Measurements from ENCODE around the gene OS9.

The OS9 gene

DNA sequence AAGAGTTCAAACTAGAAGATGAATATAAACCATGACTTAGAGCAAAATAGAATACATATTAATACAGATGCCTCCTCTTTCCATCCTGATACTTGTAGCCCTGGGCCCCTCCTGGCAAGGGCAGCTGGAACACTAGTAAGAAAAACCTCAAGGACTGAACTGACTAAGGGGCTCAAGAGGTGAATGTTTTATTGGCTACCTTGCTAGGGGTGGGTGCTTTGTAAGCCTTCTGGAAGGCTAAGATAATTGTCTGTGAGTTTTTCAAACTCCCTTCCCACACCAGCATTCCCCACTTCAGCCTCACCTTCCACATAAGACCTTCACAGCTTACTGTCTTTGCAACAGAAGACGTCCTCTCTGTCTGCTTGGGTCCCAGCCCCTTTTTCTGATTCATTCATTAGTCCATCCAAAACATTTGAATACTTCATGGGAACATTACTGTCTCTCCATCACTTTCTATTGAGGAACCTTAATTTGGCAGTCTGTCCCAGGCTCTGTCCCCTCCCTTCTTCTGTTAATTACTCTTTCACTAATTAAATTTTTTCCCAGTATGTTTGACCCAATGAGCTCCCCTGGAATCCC, 59.9 kb downstream of the OS9 start:
- DNase-seq = no peak

DNA sequence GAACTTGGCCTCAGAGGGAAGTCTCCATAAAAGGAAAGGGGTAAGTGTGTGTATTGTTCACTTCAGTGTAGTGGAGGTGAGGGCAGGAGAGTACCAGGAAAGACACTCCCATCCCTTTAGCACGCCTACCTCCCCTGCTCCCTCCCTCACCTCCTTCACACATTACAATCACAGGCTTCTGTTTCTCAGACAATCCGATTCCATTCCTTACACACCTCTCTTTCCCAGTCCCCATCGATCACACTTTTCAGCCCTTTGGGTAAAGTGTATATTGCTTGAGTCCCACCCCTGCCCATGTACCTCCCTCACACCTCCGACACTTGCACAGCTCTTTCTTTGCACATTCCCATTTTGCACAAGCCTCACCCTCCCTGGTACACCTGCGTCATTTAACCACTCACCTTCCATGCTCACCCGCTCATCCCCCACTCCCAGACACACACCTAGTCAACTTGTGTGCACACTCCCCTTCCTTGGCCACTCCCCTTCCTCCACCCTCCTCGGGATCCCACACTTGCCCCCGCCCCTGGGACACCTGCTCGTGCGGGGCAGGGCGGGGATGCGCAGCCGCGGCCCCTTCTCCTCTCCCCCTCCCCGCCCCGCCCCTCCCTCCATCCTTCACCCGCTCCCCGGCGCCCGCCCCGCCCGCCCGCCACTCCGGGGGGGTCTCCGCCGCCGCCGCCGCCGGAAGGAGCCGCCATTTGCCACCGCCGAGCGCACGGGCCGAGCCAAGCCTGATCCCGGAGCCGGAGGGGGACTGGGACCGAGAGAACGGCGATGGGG, 60.7 kb downstream of the OS9 start, which contains the start of gene MARCHF9:
Gene MARCHF9, plus strand, starts transcription at position 693 of the 783 bp plus-strand sequence. CDS start 426 bp downstream, outside the sequence.
- peak; percentile 96 for DNase-seq

DNA sequence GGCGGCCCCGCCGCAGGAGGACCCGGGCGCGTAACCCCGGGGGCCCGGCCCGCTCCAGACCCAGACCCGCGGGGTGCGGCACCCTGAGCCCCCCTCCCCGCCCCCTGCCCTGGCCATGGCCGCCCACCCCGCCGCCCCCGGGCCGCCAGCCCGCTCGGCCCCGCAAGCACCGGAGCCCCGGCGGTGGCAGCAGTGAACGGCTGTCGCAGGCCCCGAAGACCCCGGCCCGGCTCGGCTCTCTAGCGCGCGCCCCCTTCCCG, 61.2 kb downstream of the OS9 start:
- no peak for DNase-seq

DNA sequence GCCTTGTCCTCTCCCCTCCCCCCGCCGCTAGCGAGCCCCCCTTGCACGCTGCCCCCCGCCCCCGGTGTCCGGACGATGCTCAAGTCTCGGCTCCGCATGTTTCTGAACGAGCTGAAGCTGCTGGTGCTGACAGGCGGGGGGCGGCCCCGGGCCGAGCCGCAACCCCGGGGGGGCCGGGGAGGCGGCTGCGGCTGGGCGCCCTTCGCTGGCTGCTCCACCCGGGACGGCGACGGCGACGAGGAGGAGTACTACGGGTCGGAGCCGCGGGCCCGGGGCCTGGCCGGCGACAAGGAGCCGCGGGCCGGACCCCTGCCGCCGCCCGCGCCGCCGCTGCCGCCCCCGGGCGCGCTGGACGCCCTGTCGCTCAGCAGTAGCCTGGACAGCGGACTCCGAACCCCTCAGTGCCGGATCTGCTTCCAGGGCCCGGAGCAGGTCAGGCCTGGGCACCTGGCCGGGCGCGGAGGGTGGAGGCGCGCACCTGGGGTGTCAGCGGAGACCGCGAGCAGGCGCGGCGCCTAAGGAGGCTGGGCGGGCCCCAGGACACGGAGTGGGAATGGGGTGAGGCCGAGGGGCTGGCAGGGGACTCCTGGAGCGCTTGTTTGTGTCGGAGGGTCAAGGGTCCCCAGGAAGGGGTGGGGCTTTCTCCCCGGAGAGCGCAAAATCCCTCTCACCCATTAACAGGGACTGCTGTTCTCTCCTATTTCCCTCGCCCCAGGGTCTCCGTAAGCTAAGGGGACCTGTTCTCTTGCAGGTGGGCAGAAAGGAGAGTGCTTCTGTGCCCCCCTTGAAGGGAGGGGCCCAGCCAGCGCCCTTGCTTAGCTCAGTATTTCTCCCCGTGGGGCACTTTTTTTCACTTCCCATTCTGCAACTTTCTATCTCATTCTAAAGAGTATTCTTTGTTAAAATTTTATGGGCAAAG, 61.8 kb downstream of the OS9 start:
- DNase-seq = peak; percentile 56

DNA sequence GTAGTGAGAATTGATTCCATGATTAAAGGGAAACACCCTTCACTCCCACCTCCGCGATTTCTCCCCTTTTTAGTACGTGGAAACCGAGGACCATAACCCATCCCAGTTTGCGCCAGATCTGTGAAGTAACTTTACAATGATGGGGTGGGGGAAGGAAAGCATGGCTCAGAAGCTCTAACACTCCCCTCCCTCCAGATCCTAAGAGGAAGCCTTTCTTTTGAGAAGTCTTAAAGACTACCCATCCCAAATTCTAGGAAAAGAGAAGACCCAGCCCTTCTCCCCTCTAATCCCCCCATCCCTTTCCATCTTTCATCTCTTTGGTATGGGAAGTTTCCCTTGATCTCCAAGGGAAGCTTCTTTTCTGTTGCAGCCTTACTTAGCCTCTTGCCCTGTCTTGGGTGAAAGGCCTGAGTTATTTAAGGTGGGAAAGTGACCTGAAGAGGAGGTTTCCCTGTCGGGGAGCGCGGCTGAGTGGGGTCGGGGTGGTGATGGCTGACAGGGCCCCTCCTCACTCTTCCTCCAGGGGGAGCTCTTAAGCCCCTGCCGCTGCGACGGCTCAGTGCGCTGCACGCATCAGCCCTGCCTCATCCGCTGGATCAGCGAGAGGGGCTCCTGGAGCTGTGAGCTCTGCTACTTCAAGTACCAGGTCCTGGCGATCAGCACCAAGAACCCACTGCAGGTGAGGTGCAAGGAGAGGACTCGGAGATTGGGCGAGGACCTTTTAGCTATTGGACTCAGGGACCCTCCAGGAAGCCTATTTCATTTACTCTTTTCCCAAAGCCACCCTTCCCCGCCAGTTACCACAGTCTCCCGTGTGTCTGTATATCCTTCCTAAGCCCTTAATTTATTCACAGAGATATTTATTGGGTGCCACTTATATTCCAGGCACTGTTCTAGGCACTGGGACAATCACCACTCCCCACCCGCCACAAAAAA, 62.7 kb downstream of the OS9 start:
- DNase-seq = peak; percentile 79

DNA sequence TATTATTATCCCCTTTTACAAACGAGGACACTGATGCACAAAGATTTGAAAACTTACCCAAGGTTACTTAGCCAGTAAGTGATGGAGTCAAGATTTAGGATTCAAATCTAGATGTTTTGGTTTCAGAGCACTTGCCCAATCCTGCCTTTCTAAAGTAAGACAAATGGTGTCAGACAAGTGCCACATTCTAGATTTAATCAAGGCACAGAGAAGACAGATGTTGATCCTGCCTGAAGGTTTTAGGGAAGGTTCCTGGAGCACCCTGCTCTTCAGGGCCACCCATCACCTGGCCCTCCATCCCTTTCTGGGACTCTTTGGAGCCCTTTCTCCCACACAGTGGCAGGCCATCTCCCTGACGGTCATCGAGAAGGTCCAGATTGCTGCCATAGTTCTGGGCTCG, 63.8 kb downstream of the OS9 start:
- DNase-seq = no peak

DNA sequence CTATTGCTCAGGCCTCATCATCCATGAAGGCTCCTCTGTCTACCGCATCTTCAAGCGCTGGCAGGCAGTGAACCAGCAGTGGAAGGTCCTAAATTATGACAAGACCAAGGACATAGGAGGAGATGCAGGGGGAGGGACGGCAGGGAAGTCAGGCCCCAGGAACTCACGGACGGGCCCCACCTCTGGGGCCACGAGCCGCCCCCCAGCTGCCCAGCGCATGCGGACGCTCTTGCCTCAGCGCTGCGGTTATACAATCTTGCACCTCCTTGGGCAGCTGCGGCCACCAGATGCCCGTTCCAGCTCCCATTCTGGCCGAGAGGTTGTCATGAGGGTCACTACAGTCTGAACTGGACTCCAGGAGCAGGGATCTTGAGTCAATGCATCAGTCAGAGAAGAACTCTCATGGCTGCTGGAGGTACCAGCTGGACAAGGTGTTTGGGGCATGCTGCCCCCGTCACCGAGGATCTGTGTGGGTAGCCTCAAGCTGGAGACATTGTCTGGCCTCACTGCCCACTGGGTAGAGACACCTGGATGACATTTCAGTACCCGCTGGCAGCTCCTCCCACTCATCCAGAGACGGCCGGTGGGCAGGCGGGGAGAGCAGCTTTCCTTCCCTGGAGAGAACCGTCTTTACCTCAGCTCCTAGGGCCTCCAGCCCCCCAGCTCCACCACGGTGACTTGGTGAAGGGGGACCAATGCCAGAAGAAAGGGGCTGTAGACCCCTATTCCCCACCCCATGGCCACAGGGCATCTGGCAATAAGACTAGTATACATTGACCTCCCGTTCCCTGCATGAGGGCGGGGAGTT, 64.8 kb downstream of the OS9 start:
- no peak for DNase-seq

DNA sequence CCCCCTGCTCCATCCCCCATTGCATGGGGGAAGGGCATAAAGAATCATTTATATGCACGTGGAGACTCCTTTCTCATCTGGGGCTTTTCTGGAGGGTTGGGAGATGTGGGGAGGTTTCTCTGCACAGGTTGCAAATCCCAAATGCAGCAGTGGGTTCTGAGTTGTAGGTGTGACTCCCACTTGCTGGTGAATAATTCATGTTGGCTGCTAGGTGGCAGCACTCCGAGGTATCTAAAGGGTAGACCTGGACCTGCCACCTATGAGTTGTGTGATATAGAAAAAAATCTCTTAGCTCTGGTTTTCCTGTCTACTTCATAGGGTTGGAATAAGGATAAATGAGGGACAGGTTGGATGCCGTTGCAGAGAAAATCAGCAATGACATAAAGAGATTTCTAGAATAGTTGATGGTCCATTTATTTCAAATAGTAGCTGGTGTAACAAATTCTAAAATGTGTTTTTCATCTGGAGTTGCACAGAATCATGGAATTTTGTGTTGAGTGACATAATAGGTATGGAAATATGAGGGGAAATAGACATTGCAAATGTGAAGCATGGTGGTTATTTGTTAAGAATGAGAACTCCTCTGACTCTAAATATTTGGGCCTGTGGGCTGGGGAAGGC, 65.5 kb downstream of the OS9 start:
- DNase-seq = peak; percentile 62

DNA sequence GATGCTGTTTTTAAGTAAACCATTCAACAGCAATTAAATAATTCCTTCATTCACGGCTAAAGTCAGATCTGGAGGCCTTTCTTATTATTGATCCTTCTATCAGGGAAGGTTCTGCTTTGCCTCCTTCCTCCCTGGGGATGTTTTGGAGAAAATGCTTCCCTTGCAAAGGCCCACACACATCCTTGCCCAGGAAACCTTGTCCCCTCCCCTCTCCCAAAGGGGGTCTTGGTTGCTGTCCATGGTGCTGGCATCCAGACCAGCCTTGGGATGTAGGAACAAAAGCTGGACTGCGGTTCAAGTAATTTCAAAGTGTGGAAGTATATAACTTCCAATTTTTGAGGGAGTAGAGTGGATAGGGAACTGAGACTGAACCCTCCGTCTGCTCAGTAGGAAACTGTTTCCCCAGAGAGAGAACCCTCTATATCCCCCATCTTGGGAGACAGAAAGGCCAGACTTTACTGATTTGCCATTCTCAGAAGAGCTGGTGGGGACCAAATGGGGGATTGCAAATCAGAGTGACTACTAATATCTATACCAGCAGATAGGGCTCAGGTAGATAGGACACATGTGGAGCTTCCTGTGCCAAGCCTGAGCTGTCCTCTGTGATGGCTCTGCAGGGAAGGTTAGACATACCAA, 66.5 kb downstream of the OS9 start:
- DNase-seq = no peak

DNA sequence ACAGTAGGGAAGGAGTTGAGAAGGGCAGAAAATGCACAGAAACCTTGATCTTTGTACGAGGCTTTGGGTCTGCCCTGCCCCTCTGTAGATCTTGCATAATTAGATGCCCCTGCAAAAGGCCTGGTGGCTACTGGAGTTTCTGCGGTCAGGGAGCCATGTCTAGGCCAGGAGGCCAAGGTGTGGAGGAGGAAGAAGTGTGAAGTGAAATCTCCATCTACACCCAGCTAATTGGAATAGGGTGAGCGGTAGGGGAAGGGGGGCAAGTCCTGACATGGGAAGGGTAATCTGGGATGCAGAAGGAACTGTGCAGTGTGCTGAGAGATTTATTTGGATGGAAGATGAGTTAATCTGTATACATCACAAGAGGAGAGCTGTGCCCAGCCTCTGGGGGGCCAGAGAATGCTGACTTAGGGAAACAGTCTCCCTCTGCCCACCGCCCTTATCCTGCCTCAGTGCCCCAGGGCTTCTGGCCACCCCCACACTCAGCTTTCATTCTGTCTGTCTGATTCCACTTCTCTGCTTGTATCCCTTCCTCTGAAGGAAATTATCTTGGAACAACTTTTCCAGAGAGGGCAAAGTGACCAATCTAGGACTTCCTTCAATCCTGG, 67.6 kb downstream of the OS9 start:
- no peak for DNase-seq

DNA sequence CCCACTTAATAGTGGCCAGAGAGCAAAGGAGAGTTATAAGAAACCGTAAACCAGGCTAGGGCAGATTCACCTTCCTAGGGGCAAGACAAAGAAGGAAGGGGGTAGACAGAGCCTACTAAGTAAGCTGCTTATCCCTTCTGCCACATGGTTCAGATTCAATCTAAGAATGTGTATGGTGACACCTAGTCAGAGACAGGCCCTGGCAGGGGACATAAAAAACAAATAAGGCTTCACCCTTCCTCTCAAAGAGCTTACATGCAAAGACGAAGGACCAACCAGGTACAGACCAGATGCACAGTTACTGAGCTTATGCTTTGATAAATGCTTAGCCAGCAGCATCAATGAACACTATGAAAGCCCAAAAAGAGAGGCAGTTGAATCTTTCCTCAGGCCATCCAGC, 68.5 kb downstream of the OS9 start:
- DNase-seq = no peak

DNA sequence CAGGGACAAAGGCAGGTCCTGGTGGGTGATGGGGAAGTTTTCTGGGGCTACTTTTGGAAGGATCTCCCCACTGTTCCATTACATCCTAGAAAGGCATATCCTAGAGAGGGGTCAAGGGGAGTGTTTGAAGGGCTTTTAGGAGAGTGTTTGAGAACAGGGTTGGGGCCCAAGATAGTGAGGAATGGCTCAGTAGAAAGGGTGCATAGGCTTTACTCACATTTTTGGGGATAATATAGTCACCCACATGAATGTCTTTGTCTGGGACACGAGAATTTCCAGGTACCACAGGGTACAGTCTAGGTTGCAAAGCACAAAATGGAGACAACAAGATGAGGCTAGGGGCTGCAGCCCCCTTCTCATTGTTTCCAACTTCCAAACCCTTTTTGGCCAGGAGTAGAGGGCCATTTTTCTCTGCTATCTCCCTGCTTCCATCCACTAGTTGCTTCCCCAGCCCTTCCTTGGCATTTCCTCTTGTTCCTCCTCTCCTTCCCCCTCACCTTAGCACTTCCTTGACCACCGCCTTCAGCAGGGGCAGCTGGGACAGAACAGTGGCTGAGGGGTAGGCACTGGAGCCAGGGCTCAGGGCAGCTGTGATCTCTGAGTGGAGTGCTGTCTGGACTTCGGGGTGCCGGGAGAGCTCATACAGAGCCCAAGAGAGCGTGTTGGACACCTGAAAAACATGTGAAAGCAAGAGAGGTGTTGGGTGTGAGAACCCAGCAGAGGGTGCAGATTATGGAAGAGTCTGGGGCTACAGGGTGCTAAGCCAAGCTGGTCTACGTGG, 70.1 kb downstream of the OS9 start:
- no peak for DNase-seq

DNA sequence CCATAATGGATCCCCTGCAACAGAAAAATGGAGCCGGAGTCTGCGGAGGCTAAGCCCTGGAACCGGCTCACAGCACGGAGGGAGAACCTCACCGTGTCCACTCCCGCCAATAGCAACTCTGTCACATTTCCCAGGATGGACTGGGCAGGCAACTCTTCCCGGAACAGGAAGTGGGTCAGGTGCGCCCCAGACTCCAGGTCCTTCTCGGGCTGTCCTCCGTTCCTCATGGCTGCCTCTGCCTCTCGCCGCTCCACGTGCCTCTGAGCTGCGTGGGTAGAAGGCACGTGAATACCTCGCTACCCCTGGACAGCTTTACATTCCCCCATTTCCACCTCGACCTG, 70.7 kb downstream of the OS9 start:
- no peak for DNase-seq

DNA sequence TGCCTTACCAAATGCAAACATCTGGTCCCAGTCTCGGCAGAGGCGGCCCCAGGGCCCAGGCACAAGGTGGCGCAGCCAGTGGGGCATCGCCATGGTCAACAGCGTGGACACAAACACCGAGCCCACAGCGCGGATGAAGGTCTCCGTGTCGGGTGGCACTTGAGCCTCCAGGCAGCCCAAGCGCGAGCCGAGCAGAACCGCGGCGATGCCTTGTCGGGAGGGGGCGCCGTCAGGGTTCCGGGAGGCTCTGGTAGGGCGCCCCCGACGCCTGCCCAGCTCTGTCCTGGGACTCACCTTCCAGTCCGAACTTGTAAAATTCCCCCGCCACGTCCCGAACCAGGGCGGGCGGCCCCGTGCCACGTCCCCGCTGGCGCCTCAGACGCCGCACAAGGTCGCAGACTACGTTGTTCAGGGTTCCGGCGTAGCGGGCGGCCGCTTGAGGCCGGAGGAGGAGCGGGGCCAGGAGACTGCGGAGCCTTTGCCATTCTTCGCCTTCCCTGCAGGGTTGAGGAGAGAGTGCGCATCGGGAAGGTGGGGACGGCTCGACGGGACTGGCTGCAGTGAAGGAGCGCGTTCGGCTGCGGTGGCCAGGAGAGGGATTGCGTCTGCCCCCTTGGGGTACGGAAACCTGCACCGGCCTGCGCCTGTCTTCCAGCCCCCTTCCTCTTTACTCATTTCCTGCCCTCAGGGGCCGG, 71.2 kb downstream of the OS9 start:
- DNase-seq = peak; percentile 72

DNA sequence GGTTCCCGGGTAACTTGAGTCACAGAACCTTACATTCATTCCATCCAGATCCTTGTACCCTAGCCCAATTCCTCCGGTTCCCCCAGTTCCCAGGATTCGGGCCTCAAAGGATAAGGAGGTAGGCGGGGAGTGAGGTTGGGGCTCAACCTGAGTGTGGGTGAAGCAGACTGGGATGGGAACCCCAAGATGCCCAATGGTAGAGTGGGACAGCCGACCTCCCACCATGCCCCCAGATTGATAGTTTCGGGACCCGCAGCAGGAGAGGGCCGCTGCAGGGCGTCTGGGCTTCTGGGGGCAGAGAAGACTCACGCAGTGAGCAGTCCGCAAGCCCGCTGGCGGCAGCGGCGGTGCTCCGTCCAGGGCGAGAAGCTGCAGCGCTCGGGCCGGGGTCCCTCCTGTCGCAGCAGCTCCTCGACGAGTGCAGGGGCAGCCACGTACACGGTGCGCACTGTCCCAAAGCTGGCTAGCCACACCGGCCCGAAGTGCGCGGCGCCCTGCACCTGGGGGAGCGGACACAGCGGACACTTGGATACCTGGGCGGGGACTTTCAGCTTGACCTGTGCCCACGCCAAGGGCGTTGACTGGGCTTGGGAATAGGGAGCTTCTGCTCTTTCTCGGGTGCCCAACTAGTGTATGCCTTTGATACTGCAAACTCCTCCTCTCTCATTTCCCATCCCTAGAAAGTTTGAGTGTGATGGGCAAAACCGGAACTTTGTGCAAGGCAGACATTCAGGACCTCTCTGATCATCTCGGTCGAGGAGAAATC, 71.9 kb downstream of the OS9 start:
- DNase-seq = no peak

DNA sequence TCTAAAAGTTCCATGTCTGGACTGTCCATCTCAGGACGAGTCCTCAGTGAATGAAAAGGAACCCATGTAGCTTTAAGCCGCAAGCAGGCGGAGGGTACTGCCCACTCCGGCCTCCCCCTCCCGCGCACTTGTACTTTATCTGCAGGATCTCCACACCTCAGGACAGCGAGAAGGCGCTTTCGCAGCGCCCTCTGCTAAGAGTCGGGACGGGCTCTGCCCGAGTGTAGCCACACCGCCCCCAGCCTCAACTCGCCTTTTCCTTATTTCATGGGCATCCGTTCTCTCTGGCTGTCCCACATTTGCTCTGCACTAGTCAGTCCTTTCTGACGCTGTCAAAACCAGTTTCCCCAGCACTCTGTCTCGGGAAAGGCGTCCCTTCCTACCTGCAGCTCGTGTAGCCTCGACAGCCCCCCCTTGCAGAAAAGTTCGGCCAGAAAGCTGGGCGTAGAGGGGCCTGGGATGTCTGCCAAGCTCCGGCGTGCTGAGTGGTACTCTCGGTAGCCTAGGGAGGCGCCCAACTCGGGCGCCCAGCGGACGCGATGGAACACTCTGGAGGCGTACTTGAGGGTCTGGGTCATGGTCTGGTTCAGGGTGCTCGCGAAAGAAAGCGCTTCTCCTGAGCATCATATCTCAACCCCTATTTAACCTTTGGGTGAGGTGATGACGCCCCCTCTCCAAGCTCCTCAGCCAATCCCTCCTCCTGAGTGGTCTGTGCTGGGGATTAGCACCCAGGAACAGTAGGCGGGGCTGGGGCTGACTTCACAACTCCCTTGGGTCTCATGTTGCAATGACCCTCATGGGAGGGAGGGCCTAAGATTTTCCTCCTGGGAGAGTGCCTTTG, 72.8 kb downstream of the OS9 start, which contains the start of gene CYP27B1:
Gene CYP27B1, minus strand, starts transcription at position 615 of the 841 bp plus-strand sequence. Its CDS starts 37 bp downstream, at position 578.
- no peak for DNase-seq

DNA sequence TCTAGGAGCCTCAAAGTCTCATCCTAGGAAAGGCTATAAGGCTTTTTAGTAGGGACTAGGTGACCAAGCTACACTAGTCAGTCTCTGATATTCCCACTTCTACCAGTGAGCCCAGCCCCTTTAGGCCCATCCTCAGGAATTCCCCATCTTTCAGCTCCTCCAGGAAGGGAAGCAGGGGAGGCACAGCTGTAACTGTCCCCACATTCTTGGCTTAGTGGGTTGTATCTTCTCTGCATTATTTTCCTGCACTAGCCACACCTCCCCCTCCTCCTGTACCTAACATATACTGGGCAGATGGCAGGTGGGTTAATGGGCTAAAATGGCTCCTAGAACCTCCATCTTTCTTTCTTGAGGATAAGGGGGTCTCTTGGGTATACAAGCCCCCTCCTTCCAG, 73.4 kb downstream of the OS9 start:
- no peak for DNase-seq

All from CD4-positive, alpha-beta T cell treated with Interleukin-17A for 4 hours (primary cell).